Activated T-helper 2 cell treated with anti-CD3 and anti-CD28 coated beads, Interferon-gamma antibody, Interleukin-2, Interleukin-4, amounts not matched to agents 10 μg/mL and 5 μg/mL and 100 μg/mL, durations not matched to agents 14 hours and 24 hours and 36 hours (primary cell): ENCODE results near the gene TAF4. TPM values are rescaled to one million over a fixed set of nuclear protein-coding genes. Genes with fewer than 3 reads are reported as not detected.

ENCODE experiments used
- DNase-seq: peaks from one replicate; pipeline ENCODE4 v3.0.0; 2021; ENCODE audit warnings: low spot score
- H3K27ac Mint-ChIP-seq: one replicate; pipeline ENCODE4 v1.8.0; 2021; ENCODE audit warnings: mixed read lengths
- H3K27me3 Mint-ChIP-seq: one replicate; pipeline ENCODE4 v1.8.0; 2021; ENCODE audit warnings: low read depth, mixed read lengths
- H3K36me3 Mint-ChIP-seq: one replicate; pipeline ENCODE4 v1.8.0; 2021; ENCODE audit warnings: low read depth, mixed read lengths
- H3K4me1 Mint-ChIP-seq: one replicate; pipeline ENCODE4 v1.8.0; 2021; ENCODE audit warnings: low read depth, mixed read lengths
- H3K4me3 Mint-ChIP-seq: one replicate; pipeline ENCODE4 v1.8.0; 2021; ENCODE audit warnings: low read depth, mild to moderate bottlenecking, moderate library complexity, mixed read lengths
- H3K9me3 Mint-ChIP-seq: one replicate; pipeline ENCODE4 v1.8.0; 2021; ENCODE audit warnings: mixed read lengths
- intact Hi-C: fragments of 100-400 bp; cut with micrococcal nuclease; formaldehyde crosslinking; loops from one replicate; pipeline ENCODE4 v1.15.1; 2023
- total RNA-seq: library from RNA; stranded (reverse); gene quantifications from 2 replicates; pipeline ENCODE4 v1.2.3, GENCODE V29; 2022

TAF4 gene
- total RNA-seq, 1 donor from 2014 or later = 26.9 TPM

DNA sequence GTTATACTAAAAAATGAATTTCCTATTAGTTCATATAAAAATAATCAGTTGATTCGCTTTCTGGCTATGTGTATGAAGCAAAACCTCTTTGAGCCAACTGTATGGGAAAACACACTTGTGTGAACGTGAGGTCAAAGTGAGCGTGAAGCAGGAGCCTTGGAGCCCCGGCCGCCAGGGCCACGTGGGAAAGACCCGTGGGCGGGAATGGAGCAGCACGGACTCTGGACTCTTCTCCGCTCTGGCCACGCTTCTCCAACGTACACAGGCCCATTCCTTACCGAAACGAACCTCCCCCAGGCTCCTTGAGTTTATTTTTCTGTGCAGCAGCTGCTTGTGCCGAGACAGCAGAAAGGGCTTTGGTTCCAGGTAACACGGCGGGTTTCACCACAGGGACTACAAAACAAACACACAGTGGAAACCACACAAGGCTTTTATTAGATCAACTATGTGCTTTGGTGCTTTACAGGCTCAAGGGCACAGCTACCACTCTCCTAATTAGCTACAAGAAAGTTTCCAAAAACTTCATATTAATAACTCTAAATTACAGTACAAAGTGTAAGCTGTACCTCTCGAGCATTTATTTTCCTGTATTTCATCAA is 62.7 kb downstream of the TAF4 start:
- no peaks in the 10 kb centered on the region for H3K4me1 Mint-ChIP-seq
- intact Hi-C loops = no loop called here
- H3K27ac Mint-ChIP-seq = no peak overlapping the region
- peaks cover 40% of the 10 kb centered on the region for H3K36me3 Mint-ChIP-seq
- no peaks in the 10 kb centered on the region for H3K27me3 Mint-ChIP-seq
- no peaks in the 10 kb centered on the region for H3K9me3 Mint-ChIP-seq
- no peak overlapping the region for H3K4me3 Mint-ChIP-seq
- no peak for DNase-seq

DNA sequence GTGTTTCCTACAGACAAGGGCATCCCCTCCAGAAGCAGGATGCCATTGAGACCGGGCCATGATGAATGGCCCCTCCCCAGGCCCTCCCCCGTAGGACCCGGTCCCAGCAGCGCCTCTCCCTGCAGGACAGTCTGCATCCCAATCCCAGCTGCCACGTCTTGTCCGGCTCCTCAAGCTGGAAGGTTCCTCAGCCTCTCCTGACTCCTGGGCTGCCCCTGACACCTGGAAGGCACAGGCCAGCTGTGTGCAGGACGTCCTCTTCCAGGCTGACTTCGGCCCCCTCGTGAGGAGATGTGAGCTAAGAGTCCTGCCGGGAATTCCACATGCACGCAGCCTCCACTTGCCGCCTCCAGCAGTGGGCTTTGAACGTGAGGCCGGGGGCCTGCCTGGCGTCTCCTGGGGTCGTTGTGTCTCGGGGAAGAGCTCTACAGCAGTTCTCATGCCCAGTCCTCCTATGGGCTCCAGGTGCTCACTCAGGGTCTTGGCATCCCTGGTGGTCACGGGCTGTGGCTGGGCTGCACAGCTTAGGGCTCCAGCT is 64.4 kb downstream of the TAF4 start:
- H3K4me1 Mint-ChIP-seq = no peaks in the 10 kb centered on the region
- H3K27ac Mint-ChIP-seq = no peak overlapping the region
- H3K4me3 Mint-ChIP-seq = no peak overlapping the region
- no peak for DNase-seq
- peaks cover 47% of the 10 kb centered on the region for H3K36me3 Mint-ChIP-seq
- no peaks in the 10 kb centered on the region for H3K9me3 Mint-ChIP-seq
- H3K27me3 Mint-ChIP-seq = no peaks in the 10 kb centered on the region
- intact Hi-C loops = no loop called here

DNA sequence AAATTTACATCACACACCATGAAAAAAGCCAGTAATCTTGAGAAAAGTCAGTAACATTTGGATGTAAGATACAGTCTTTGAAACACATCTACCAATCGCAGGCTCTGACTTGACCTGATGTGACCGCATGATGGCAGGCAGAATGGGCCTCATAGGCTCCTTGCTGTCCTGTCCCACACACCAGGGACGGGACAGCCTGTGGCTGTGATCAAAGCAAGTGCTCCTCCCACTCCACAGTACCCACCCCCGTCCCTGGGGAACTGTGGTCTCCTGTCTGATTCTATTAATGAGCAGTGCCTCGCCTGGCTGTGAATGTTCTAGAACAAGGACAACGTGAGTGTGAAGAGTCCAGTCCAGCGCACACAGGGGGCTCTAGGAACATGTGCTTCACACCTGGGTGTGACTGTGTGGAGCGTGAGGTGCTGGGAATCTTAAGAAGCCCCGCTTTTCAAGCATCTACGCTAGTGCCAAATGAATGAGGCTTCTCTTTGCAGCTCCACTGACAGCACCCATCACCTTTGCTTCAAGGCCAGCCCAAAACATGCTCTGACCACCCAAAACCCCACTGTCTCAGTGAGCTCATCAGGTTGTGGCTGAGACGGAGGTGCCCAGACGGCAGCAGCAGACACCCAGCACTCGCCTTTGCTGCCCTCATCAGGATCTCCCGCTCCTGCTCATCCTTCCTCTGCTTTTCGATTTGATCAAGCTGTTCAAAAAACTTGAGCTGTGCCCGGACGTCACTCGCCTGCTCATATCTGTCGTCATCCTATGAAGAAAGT is 67.1 kb downstream of the TAF4 start:
- DNase-seq = no peak
- H3K4me3 Mint-ChIP-seq = no peak overlapping the region
- H3K27ac Mint-ChIP-seq = no peak overlapping the region
- H3K9me3 Mint-ChIP-seq = no peaks in the 10 kb centered on the region
- H3K36me3 Mint-ChIP-seq = peaks cover 66% of the 10 kb centered on the region
- no peaks in the 10 kb centered on the region for H3K27me3 Mint-ChIP-seq
- intact Hi-C loops = no loop called here
- H3K4me1 Mint-ChIP-seq = no peaks in the 10 kb centered on the region

DNA sequence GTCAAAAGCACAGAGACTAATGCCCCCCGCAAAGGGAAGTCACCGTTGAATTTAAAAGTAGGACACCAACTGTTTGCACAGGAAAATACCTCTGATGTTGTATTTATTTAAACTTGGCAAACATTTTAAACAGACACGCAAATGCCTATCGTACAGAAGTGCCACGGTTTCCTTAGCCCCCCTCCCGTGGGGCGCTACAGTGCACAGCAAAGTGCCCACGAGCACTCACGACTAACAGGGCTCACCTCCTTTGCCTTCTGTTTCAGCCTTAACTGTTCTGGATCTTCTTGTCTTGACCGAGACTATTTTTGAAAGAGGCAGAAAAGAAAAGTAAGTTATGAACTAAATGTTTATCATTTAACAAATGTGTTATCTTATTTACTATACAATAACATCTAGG is 67.8 kb downstream of the TAF4 start:
- H3K27ac Mint-ChIP-seq = no peak overlapping the region
- no peak overlapping the region for H3K4me3 Mint-ChIP-seq
- no peaks in the 10 kb centered on the region for H3K27me3 Mint-ChIP-seq
- intact Hi-C loops = no loop called here
- DNase-seq = no peak
- peaks cover 70% of the 10 kb centered on the region for H3K36me3 Mint-ChIP-seq
- peaks cover 3% of the 10 kb centered on the region for H3K9me3 Mint-ChIP-seq
- H3K4me1 Mint-ChIP-seq = no peaks in the 10 kb centered on the region

DNA sequence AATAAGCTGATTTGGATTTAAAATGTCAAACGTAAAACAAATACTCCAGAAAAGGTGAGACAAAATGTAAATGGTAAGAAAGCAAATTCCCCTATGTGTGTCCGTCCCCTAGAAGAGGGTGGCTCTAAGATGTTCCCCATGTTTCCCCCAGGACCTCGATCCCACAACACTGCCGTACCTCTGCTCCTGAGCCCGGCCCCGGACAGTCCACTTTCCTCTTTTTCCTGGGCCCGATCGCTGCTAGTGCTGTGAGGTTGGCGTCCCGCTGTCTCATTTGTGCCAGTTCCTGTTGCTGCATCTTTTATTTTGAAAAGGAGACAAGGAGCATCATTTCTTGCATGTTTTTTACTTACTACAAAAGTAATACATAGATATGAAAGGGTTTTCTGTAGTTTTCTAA is 68.3 kb downstream of the TAF4 start:
- Mint-ChIP-seq H3K4me1 (no peaks in the 10 kb centered on the region), H3K36me3 (peaks cover 73% of the 10 kb centered on the region), H3K4me3 (no peak overlapping the region)

DNA sequence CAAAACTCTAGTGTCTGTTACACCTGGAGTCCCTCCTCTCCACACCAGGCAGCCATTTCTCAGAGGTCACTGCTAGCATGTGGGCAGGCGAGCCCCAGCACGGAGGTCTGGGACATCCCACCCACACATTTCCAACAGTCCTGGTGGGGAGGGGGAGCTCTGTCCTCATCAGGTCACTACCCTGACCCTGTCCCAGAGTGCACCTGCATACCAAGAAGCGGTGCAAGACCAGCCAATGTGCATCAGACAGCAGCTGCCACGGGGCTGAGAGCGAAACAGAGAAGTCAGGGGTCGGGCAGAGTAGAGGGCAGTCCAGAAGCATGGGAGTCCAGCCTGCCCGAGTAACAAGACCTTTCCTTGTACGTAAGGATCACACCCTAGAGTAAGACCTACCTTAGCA is 71.1 kb downstream of the TAF4 start:
- Mint-ChIP-seq H3K27me3 (no peaks in the 10 kb centered on the region), H3K4me1 (no peaks in the 10 kb centered on the region), H3K36me3 (peaks cover 88% of the 10 kb centered on the region), H3K27ac (no peak overlapping the region), H3K9me3 (peaks cover 27% of the 10 kb centered on the region), H3K4me3 (no peak overlapping the region)
- no peak for DNase-seq
- intact Hi-C loops = no loop called here

More for the DNA sequence above, 68.3 kb downstream of the TAF4 start:
- intact Hi-C loops = no loop called here
- Mint-ChIP-seq H3K9me3 (peaks cover 8% of the 10 kb centered on the region), H3K27me3 (no peaks in the 10 kb centered on the region), H3K27ac (no peak overlapping the region)
- DNase-seq = no peak

DNA sequence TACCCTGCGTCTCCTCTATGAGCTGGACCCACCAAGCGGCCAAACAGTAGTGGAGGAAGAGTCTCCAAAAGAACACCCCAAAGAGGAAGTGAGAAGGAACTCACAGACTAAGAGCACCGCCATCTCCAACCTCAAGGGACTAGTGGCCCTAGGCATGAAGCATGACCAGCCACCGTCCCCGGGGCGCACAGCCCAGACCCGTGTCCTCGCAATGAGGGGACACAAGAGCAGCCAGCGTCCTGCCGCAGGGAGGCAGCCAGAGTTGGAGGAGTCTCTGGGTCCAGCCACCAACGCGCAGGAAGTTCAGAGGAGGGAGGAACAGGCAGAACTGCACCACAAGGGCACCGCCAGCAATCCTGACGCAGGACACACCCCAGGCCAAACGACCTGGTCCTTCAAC is 72.6 kb downstream of the TAF4 start:
- Mint-ChIP-seq H3K9me3 (peaks cover 27% of the 10 kb centered on the region), H3K4me3 (no peak overlapping the region), H3K27ac (no peak overlapping the region), H3K4me1 (no peaks in the 10 kb centered on the region), H3K27me3 (no peaks in the 10 kb centered on the region), H3K36me3 (peaks cover 91% of the 10 kb centered on the region)
- DNase-seq = no peak
- intact Hi-C loops = no loop called here

DNA sequence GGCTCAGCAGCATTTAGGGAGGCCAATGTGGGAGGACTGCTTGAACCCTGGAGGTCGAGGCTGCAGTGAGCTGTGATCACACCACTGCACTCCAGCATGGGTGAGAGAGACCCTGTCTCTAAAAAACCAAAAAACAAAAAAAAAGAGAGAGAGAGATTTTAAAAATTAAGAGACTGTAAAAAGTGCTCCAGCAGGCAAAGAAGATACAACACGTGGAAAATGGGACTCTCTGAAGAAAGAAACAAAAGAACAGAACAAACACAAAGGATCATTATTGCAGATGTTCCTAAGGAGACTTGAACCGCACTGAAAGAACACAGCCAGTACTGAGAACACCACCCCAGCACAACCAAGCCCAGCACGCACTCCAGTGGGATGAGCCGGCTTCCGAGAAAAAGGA is 74.2 kb downstream of the TAF4 start:
- H3K36me3 Mint-ChIP-seq = peaks cover 93% of the 10 kb centered on the region
- intact Hi-C loops = no loop called here
- H3K4me3 Mint-ChIP-seq = no peak overlapping the region

DNA sequence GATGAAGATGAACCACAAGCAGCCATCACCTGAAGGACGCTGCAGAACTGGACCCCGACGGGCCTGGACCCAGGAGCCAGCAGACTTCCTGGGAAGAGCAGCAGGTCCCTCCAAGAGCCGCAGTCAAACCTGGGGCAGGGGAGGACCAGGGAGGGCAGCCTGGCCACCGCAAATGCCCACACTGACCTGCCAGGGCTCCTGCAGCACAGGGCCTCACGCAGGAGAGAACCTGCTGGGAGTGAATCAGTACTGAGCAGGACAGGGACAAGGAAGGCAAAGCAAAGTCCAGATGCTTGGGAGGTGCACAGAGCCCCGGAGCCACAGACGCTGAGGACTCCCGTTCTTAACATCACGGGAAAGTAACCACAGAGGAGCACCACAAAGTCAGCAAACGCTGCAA is 75.2 kb downstream of the TAF4 start:
- H3K27ac Mint-ChIP-seq = no peak overlapping the region

More for the DNA sequence above, 74.2 kb downstream of the TAF4 start:
- Mint-ChIP-seq H3K9me3 (peaks cover 32% of the 10 kb centered on the region), H3K4me1 (no peaks in the 10 kb centered on the region), H3K27ac (no peak overlapping the region), H3K27me3 (no peaks in the 10 kb centered on the region)
- DNase-seq = no peak

DNA sequence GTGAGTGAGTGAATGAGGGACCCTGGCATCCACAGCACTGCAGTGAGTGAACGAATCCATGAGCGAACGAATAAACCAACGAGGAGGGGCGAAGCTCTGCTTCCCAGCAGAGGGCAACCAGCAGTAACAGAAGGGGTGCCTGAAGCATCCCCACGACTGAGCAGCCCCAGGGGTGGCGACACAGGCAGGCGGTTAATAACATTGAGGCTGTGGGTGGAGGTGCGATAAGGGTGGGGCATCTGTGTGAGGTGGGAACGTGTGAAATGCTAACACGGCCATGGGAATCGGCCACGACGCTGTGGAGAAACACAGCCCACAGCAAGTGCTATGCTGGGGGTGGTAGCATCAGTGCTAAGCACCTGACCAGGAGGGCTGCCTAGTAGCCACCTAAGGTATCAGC is 75.9 kb downstream of the TAF4 start:
- peaks cover 90% of the 10 kb centered on the region for H3K36me3 Mint-ChIP-seq
- intact Hi-C loops = no loop called here
- no peaks in the 10 kb centered on the region for H3K27me3 Mint-ChIP-seq
- H3K4me1 Mint-ChIP-seq = no peaks in the 10 kb centered on the region
- peaks cover 32% of the 10 kb centered on the region for H3K9me3 Mint-ChIP-seq
- no peak for DNase-seq
- no peak overlapping the region for H3K4me3 Mint-ChIP-seq
- H3K27ac Mint-ChIP-seq = no peak overlapping the region

More for the DNA sequence above, 75.2 kb downstream of the TAF4 start:
- Mint-ChIP-seq H3K36me3 (peaks cover 91% of the 10 kb centered on the region), H3K4me3 (no peak overlapping the region), H3K9me3 (peaks cover 32% of the 10 kb centered on the region), H3K27me3 (no peaks in the 10 kb centered on the region), H3K4me1 (no peaks in the 10 kb centered on the region)
- intact Hi-C loops = no loop called here
- DNase-seq = no peak

DNA sequence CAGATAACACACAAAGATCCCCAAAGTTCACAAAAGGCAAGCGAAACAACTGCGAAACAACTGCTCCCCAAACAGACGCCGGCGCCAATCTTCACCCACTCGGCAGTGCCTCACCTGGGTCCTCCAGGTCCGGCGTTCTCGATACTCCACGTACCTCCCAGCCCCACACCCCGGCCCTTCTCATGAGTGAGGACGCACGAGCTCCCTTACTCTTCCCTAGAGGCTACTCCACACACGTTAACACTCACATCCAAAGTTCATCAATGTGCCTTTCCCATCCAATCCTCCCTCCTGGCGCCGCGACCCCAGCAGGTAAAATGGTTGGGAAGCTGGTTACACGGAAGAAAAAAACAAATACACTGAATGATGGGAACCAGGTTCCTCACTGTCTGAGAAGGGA is 77.0 kb downstream of the TAF4 start:
- no peak for DNase-seq
- intact Hi-C loops = no loop called here
- Mint-ChIP-seq H3K36me3 (peaks cover 90% of the 10 kb centered on the region), H3K27ac (no peak overlapping the region), H3K9me3 (peaks cover 32% of the 10 kb centered on the region), H3K4me3 (no peak overlapping the region), H3K4me1 (no peaks in the 10 kb centered on the region), H3K27me3 (no peaks in the 10 kb centered on the region)

DNA sequence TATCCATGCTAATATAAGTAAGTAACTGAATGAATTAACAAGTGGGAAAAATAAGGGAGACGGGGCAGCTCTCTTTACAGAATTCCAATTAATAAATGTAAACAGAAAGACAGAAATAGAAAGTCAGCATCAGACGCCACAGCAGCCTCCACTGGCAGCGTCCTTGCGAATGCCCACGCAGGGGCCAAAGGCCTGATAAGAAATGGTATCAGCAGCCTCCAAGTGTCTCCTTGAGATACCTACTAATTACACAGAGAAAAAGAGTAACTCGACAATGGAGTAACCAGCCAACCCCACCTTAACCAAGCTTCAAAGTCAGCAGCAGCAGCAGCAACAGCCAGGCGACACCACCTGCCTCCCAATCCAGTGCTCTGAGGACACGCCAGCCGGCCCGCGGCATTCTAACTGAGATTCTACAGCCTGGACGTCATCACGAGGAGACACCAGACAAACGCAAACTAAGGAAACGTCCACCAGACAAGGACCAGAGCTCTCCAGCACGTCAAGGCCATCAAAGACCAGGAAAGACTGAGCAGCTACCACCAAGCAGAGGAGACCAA is 78.8 kb downstream of the TAF4 start:
- no peak for DNase-seq
- peaks cover 24% of the 10 kb centered on the region for H3K9me3 Mint-ChIP-seq
- intact Hi-C loops = no loop called here
- peaks cover 5% of the 10 kb centered on the region for H3K4me1 Mint-ChIP-seq
- no peak overlapping the region for H3K27ac Mint-ChIP-seq
- H3K36me3 Mint-ChIP-seq = peaks cover 87% of the 10 kb centered on the region
- no peak overlapping the region for H3K4me3 Mint-ChIP-seq
- H3K27me3 Mint-ChIP-seq = no peaks in the 10 kb centered on the region

DNA sequence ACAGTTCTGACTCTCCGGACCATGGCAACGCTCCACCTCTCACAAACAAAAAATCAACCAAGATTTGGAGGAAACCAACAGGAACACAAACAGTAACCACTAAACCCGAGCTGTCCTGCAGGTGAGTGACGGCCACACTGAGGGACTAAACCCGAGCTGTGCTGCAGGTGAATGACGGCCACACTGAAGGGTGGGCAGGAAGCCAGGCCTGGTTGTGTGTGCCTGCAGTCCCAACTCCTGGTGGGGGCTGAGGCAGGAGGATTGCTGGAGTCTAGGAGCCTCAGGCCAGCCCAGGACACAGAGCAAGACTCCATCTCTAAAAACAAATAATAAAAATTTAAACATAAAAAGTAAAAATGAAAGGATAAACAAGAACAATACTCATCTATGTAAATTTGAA is 80.6 kb downstream of the TAF4 start:
- H3K4me1 Mint-ChIP-seq = peaks cover 9% of the 10 kb centered on the region

More for the DNA sequence above, 80.6 kb downstream of the TAF4 start:
- Mint-ChIP-seq H3K27me3 (no peaks in the 10 kb centered on the region), H3K4me3 (no peak overlapping the region), H3K27ac (no peak overlapping the region), H3K9me3 (peaks cover 17% of the 10 kb centered on the region), H3K36me3 (peaks cover 84% of the 10 kb centered on the region)
- no peak for DNase-seq
- intact Hi-C loops = no loop called here
